HepG2 (cell line): ENCODE measurements around the gene MARCHF11. TPM values are rescaled to one million over a fixed set of nuclear protein-coding genes. Genes with fewer than 3 reads are reported as not detected.
A peak's percentile ranks its signal among the peaks of the same experiment; 100 is the strongest.

Experiments used
- ARID5B ChIP-seq: IDR thresholded peaks from 2 replicates; pipeline ENCODE4 v1.4.0; 2020; ENCODE audit warnings: mild to moderate bottlenecking, missing genetic modification reagents
- CREBL2 ChIP-seq: sonication (generic); formaldehyde crosslinking; IDR thresholded peaks from 2 replicates; pipeline ENCODE4 v1.8.1; 2023; ENCODE audit warnings: missing genetic modification reagents, mild to moderate bottlenecking, borderline replicate concordance
- CREM ChIP-seq, 2 experiments: sonication (generic) in 1 of 2; formaldehyde crosslinking in 1 of 2; IDR thresholded peaks; 2 replicates each; pipeline versions ENCODE4 v1.4.0 to v1.6.1; 2016 to 2020; ENCODE audit warnings: antibody characterized with exemption in 1 of 2, mild to moderate bottlenecking in 1 of 2, missing genetic modification reagents in 1 of 2
- DDIT3 ChIP-seq: sonication (generic); formaldehyde crosslinking; IDR thresholded peaks from 2 replicates; pipeline ENCODE4 v1.4.0; 2020; ENCODE audit warnings: mild to moderate bottlenecking, missing genetic modification reagents
- ELF4 ChIP-seq: sonication (generic); formaldehyde crosslinking; IDR thresholded peaks from 2 replicates; pipeline ENCODE4 v1.5.0; 2020; ENCODE audit warnings: missing genetic modification reagents, mild to moderate bottlenecking, moderate library complexity, borderline replicate concordance
- ERF ChIP-seq: IDR thresholded peaks from 2 replicates; pipeline ENCODE4 v1.6.1; 2018; ENCODE audit warnings: missing biosample characterization, missing genetic modification reagents
- GPN1 ChIP-seq: sonication (generic); formaldehyde crosslinking; IDR thresholded peaks from 2 replicates; pipeline ENCODE4 v1.5.1; 2020; ENCODE audit warnings: missing genetic modification reagents, borderline replicate concordance
- HOXA7 ChIP-seq: sonication (generic); formaldehyde crosslinking; IDR thresholded peaks from 2 replicates; pipeline ENCODE4 v1.8.1; 2022; ENCODE audit warnings: mild to moderate bottlenecking, missing genetic modification reagents, moderate library complexity
- KDM5A ChIP-seq: fragments of 200-600 bp; sonication (generic); IDR thresholded peaks from 2 replicates; pipeline ENCODE4 v1.7.0; 2018; ENCODE audit warnings: antibody characterized with exemption, mild to moderate bottlenecking, low read length, borderline replicate concordance
- KMT2A ChIP-seq: sonication (generic); formaldehyde crosslinking; IDR thresholded peaks from 2 replicates; pipeline ENCODE4 v1.4.0; 2020; ENCODE audit warnings: missing genetic modification reagents
- MTF1 ChIP-seq: sonication (generic); formaldehyde crosslinking; IDR thresholded peaks from 2 replicates; pipeline ENCODE4 v1.5.0; 2020; ENCODE audit warnings: missing genetic modification reagents
- PHF20 ChIP-seq: sonication (generic); formaldehyde crosslinking; IDR thresholded peaks from 2 replicates; pipeline ENCODE4 v1.5.0; 2020; ENCODE audit warnings: mild to moderate bottlenecking, missing genetic modification reagents
- PLSCR1 ChIP-seq: sonication (generic); formaldehyde crosslinking; IDR thresholded peaks from 2 replicates; pipeline ENCODE4 v1.5.0; 2020; ENCODE audit warnings: missing genetic modification reagents, mild to moderate bottlenecking, borderline replicate concordance
- PPARG ChIP-seq: conservative IDR thresholded peaks from 2 replicates; pipeline ENCODE4 v1.6.1; 2016; ENCODE audit warnings: missing biosample characterization, missing genetic modification reagents
- RNF2 ChIP-seq: fragments of 450-650 bp; conservative IDR thresholded peaks from 2 replicates; pipeline ENCODE4 v1.6.1; 2016; ENCODE audit warnings: low read depth
- SCMH1 ChIP-seq: sonication (generic); formaldehyde crosslinking; IDR thresholded peaks from 2 replicates; pipeline ENCODE4 v1.9.0; 2021; ENCODE audit warnings: missing genetic modification reagents, mild to moderate bottlenecking, borderline replicate concordance
- SIN3B ChIP-seq: fragments of 150-350 bp; IDR thresholded peaks from 2 replicates; pipeline ENCODE4 v1.6.1; 2014; ENCODE audit warnings: low read length
- TSC22D2 ChIP-seq: sonication (generic); formaldehyde crosslinking; IDR thresholded peaks from 2 replicates; pipeline ENCODE4 v1.5.1; 2020; ENCODE audit warnings: missing genetic modification reagents, mild to moderate bottlenecking, borderline replicate concordance
- YEATS4 ChIP-seq: sonication (generic); formaldehyde crosslinking; IDR thresholded peaks from 2 replicates; pipeline ENCODE4 v1.4.0; 2020; ENCODE audit warnings: missing genetic modification reagents, borderline replicate concordance
- ZNF30 ChIP-seq: sonication (generic); formaldehyde crosslinking; IDR thresholded peaks from 2 replicates; pipeline ENCODE4 v1.5.0; 2020; ENCODE audit warnings: mild to moderate bottlenecking, missing genetic modification reagents
- ZNF343 ChIP-seq: sonication (generic); formaldehyde crosslinking; IDR thresholded peaks from 2 replicates; pipeline ENCODE4 v1.4.0; 2020; ENCODE audit warnings: mild to moderate bottlenecking, missing genetic modification reagents
- ZNF580 ChIP-seq: IDR thresholded peaks from 2 replicates; pipeline ENCODE4 v1.6.1; 2016; ENCODE audit warnings: low read depth, borderline replicate concordance
- ZNF644 ChIP-seq: IDR thresholded peaks from 2 replicates; pipeline ENCODE4 v1.6.1; 2016; ENCODE audit warnings: low read depth
- ZNF660 ChIP-seq: sonication (generic); formaldehyde crosslinking; IDR thresholded peaks from 2 replicates; pipeline ENCODE4 v1.5.1; 2020; ENCODE audit warnings: mild to moderate bottlenecking, low read depth, missing genetic modification reagents, borderline replicate concordance
- ZNF7 ChIP-seq: IDR thresholded peaks from 2 replicates; pipeline ENCODE4 v1.6.1; 2016; ENCODE audit warnings: missing biosample characterization, missing genetic modification reagents
- ZNF768 ChIP-seq: sonication (generic); formaldehyde crosslinking; IDR thresholded peaks from 2 replicates; pipeline ENCODE4 v1.4.0; 2020; ENCODE audit warnings: missing genetic modification reagents
- polyA plus RNA-seq, 8 experiments: library from polyadenylated mRNA; depleted of rRNA in 3 of 8; stranded (reverse) in 7 of 8; unstranded in 1 of 8; fragments of >200 nt; fragmentation: Illumina TruSeq in 4 of 8; extraction: Trizol in 4 of 8; gene quantifications; 2 replicates each; pipeline versions ENCODE4 v1.2.1 to v1.2.3, GENCODE V29; 2011 to 2016; ENCODE audit warnings: low read depth in 4 of 8, missing spikeins in 1 of 8, mixed read lengths in 1 of 8; ENCODE audit not compliant: insufficient read depth in 1 of 8
- total RNA-seq, 5 experiments: library from RNA; depleted of rRNA; stranded (reverse); fragments of >200 nt; fragmentation: Illumina TruSeq; extraction: Trizol; gene quantifications; 2 replicates each; pipeline ENCODE4 v1.2.3, GENCODE V29; 2016; ENCODE audit warnings: low read depth in 1 of 5

MARCHF11 gene
- total and polyA plus RNA-seq, 2 of the 13 experiments (the other 11 are each of a cell fraction or from before 2014, with no cell fraction given) = not detected

GRCh38 chr5:16178745-16179372 is 732 bp downstream of the MARCHF11 start (continued):
- TF ChIP-seq ZNF343 (CRISPR knock-in tag) = no peak
- no peak for TF ChIP-seq SIN3B
- TF ChIP-seq ZNF7 = 0 out of 2 replicates have a peak, but pooled peaks have one; percentile 35
- TF ChIP-seq PHF20 = no peak
- TF ChIP-seq GPN1 = no peak
- TF ChIP-seq ZNF768 = peak; percentile 17; the same call in 1 of the 2 replicates
- 0 out of 2 replicates have a peak, but pooled peaks have one; percentile 17 for TF ChIP-seq PPARG
- no peak for TF ChIP-seq CREM (IDR thresholded peaks at IDR 0.05)
- TF ChIP-seq CREM (CRISPR knock-in tag; IDR thresholded peaks at IDR 0.05) = no peak
- no peak for TF ChIP-seq HOXA7 (CRISPR knock-in tag)
- no peak for TF ChIP-seq PLSCR1 (CRISPR knock-in tag)
- no peak for TF ChIP-seq RNF2
- 0 out of 2 replicates have a peak, but pooled peaks have one; percentile 43 for TF ChIP-seq MTF1 (CRISPR knock-in tag)
- TF ChIP-seq ELF4 = no peak
- 0 out of 2 replicates have a peak, but pooled peaks have one; percentile 26 for TF ChIP-seq ZNF644 (CRISPR knock-in tag)
- peak; percentile 92; the same call in 1 of the 2 replicates for TF ChIP-seq TSC22D2 (CRISPR knock-in tag)
- no peak for TF ChIP-seq DDIT3 (CRISPR knock-in tag)
- TF ChIP-seq ZNF660 (CRISPR knock-in tag) = no peak
- TF ChIP-seq ERF (CRISPR knock-in tag) = peak; percentile 67; the same call in 1 of the 2 replicates
- TF ChIP-seq SCMH1 (CRISPR knock-in tag) = no peak
- no peak for TF ChIP-seq ZNF30
- TF ChIP-seq ARID5B = peak; percentile 28; the same call in 1 of the 2 replicates
- no peak for TF ChIP-seq YEATS4 (CRISPR knock-in tag)
- TF ChIP-seq ZNF580 = peak; percentile 57; the same call in 1 of the 2 replicates
- no peak for TF ChIP-seq CREBL2 (CRISPR knock-in tag)
- no peak for TF ChIP-seq KMT2A (CRISPR knock-in tag)
- TF ChIP-seq KDM5A = no peak
